ENCODE data around the gene CGA.

GRCh38 chr6:87065117-87065516 is 29.8 kb downstream of the CGA start:
- TF ChIP-seq CTCF (IDR thresholded peaks at IDR 0.05) (no peak), POLR2A (IDR thresholded peaks at IDR 0.05) (no peak)
